Neural cell (in vitro differentiated cells): ENCODE data around the gene GLTP.

Source experiments
- CTCF ChIP-seq: fragments of 450-650 bp; IDR thresholded peaks from 2 replicates; pipeline ENCODE4 v1.5.1; 2014; ENCODE audit warnings: antibody characterized with exemption, mild to moderate bottlenecking, moderate library complexity; ENCODE audit not compliant: poor library complexity, severe bottlenecking
- EP300 ChIP-seq: fragments of 450-650 bp; conservative IDR thresholded peaks from 2 replicates; pipeline ENCODE4 v1.6.1; 2014; ENCODE audit warnings: antibody characterized with exemption, mild to moderate bottlenecking, moderate library complexity; ENCODE audit not compliant: poor library complexity, severe bottlenecking
- TF ChIP-seq, protein P1 (sequence below): IDR thresholded peaks from 2 replicates; pipeline ENCODE4 v1.6.1; 2012; ENCODE audit warnings: borderline replicate concordance

DNA sequence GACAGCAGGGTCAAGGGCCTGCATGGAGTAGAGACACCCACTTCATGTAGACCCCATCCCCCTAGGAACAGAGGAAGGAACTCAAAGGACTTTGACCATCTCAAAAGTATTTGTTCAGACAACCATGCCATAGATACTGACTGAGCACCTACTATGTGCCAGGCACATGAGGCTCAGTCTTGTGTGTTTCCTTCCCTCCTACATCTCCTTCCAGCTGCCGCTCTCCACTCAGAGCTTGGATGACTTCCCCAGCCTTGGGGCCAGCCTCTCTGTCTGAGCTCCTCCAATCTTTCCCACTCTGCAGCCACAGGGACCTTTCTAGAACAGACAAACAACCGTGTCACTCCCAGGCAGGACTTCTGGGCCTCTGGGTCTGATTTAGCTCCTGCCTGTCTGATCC is 49.6 kb downstream of the GLTP start:
- TF ChIP-seq CTCF (no peak), EP300 (no peak)
- TF ChIP-seq, protein P1, sequence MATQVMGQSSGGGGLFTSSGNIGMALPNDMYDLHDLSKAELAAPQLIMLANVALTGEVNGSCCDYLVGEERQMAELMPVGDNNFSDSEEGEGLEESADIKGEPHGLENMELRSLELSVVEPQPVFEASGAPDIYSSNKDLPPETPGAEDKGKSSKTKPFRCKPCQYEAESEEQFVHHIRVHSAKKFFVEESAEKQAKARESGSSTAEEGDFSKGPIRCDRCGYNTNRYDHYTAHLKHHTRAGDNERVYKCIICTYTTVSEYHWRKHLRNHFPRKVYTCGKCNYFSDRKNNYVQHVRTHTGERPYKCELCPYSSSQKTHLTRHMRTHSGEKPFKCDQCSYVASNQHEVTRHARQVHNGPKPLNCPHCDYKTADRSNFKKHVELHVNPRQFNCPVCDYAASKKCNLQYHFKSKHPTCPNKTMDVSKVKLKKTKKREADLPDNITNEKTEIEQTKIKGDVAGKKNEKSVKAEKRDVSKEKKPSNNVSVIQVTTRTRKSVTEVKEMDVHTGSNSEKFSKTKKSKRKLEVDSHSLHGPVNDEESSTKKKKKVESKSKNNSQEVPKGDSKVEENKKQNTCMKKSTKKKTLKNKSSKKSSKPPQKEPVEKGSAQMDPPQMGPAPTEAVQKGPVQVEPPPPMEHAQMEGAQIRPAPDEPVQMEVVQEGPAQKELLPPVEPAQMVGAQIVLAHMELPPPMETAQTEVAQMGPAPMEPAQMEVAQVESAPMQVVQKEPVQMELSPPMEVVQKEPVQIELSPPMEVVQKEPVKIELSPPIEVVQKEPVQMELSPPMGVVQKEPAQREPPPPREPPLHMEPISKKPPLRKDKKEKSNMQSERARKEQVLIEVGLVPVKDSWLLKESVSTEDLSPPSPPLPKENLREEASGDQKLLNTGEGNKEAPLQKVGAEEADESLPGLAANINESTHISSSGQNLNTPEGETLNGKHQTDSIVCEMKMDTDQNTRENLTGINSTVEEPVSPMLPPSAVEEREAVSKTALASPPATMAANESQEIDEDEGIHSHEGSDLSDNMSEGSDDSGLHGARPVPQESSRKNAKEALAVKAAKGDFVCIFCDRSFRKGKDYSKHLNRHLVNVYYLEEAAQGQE: no peak
